NCI-H748 (cell line): ENCODE measurements around the gene MORF4L1.
"Not testable (repeated sequence)": the region's sequence is repeated elsewhere in the genome, so short reads cannot be mapped to it uniquely, and the experiment has no call there.

ENCODE experiments used
- DNase-seq: peaks from one replicate; lab custom pipeline; 2025; ENCODE audit not compliant: unreplicated experiment; lab: John Stamatoyannopoulos, UW

The MORF4L1 gene

GRCh38 chr15:78898540-78898939 is 25.9 kb downstream of the MORF4L1 start:
- no peak for DNase-seq

- not testable (repeated sequence) for DNase-seq
Measured at GRCh38 chr15:78900819-78901533, 28.3 kb downstream of the MORF4L1 start.

- DNase-seq: not testable (repeated sequence)
Measured at GRCh38 chr15:78902281-78903032, 29.8 kb downstream of the MORF4L1 start.

- DNase-seq: no peak
Measured at GRCh38 chr15:78904599-78905358, 32.1 kb downstream of the MORF4L1 start.

GRCh38 chr15:78906316-78906620 is 33.6 kb downstream of the MORF4L1 start:
- no peak for DNase-seq

GRCh38 chr15:78907577-78907976 is 34.9 kb downstream of the MORF4L1 start:
- DNase-seq: no peak

- no peak for DNase-seq
Measured at GRCh38 chr15:78909160-78909695, 36.5 kb downstream of the MORF4L1 start.

GRCh38 chr15:78909791-78910228 is 37.1 kb downstream of the MORF4L1 start:
- DNase-seq: peak; percentile 27

GRCh38 chr15:78910271-78910670 is 37.6 kb downstream of the MORF4L1 start:
- DNase-seq: no peak

GRCh38 chr15:78912316-78912715 is 39.6 kb downstream of the MORF4L1 start:
- DNase-seq: no peak

GRCh38 chr15:78913012-78913411 is 40.3 kb downstream of the MORF4L1 start:
- DNase-seq: no peak

GRCh38 chr15:78914027-78914764 is 41.5 kb downstream of the MORF4L1 start:
- no peak for DNase-seq

- no peak for DNase-seq
Measured at GRCh38 chr15:78915341-78916087, 42.8 kb downstream of the MORF4L1 start.

GRCh38 chr15:78916088-78916487 is 43.4 kb downstream of the MORF4L1 start:
- no peak for DNase-seq

- no peak for DNase-seq
Measured at GRCh38 chr15:78917888-78918287, 45.2 kb downstream of the MORF4L1 start.

- no peak for DNase-seq
Measured at GRCh38 chr15:78921517-78921916, 48.8 kb downstream of the MORF4L1 start.

- no peak for DNase-seq
Measured at GRCh38 chr15:78921940-78922339, 49.2 kb downstream of the MORF4L1 start.

GRCh38 chr15:78922527-78922926 is 49.8 kb downstream of the MORF4L1 start:
- DNase-seq: no peak

GRCh38 chr15:78923015-78923414 is 50.3 kb downstream of the MORF4L1 start:
- DNase-seq: no peak
